K562 (cell line): ENCODE data around the gene LAMTOR4. TPM values are rescaled to one million over a fixed set of nuclear protein-coding genes. Genes with fewer than 3 reads are reported as not detected.

Experiments
- BRD4 ChIP-seq: fragments of 200-600 bp; sonication (generic); IDR thresholded peaks from 2 replicates; pipeline ENCODE4 v1.6.1; 2017; ENCODE audit warnings: inconsistent platforms
- ETV5 ChIP-seq: sonication (generic); formaldehyde crosslinking; IDR thresholded peaks from 2 replicates; pipeline ENCODE4 v1.4.0; 2020; ENCODE audit warnings: low read depth, mild to moderate bottlenecking, missing genetic modification reagents
- EZH2 ChIP-seq: IDR thresholded peaks from 2 replicates; pipeline ENCODE4 v1.6.1; 2012; ENCODE audit warnings: low read depth, mild to moderate bottlenecking, inconsistent platforms, low read length, borderline replicate concordance
- HCFC1 ChIP-seq: IDR thresholded peaks from 2 replicates; pipeline ENCODE4 v1.6.1; 2012; ENCODE audit warnings: low read depth, low read length, improper control_type of control experiment
- MCM5 ChIP-seq: fragments of 450-650 bp; IDR thresholded peaks from 2 replicates; pipeline ENCODE4 v1.6.1; 2016; ENCODE audit warnings: low read depth
- RFX1 ChIP-seq: fragments of 450-650 bp; IDR thresholded peaks from 2 replicates; pipeline ENCODE4 v1.6.1; 2016; ENCODE audit warnings: mild to moderate bottlenecking, moderate library complexity
- RHOXF2B ChIP-seq: fragments of 250-450 bp; sonication (Bioruptor Pico); conservative IDR thresholded peaks from 2 replicates; pipeline ENCODE4 v1.5.1; 2021
- SIRT6 ChIP-seq: IDR thresholded peaks from one replicate; pipeline ENCODE4 v1.6.1; 2012; ENCODE audit warnings: low read depth, mild to moderate bottlenecking, control low read depth, inconsistent platforms, low read length, moderate library complexity
- TARDBP ChIP-seq: fragments of 450-650 bp; IDR thresholded peaks from 2 replicates; pipeline ENCODE4 v1.6.1; 2016
- TSC22D4 ChIP-seq: fragments of 450-650 bp; IDR thresholded peaks from 2 replicates; pipeline ENCODE4 v1.6.1; 2016; ENCODE audit warnings: missing genetic modification characterization, missing biosample characterization, control low read depth
- ZKSCAN1 ChIP-seq: fragments of 150-350 bp; IDR thresholded peaks from 2 replicates; pipeline ENCODE4 v1.6.1; 2016; ENCODE audit warnings: low read depth, low read length
- ZNF143 ChIP-seq: sonication (generic); formaldehyde crosslinking; IDR thresholded peaks from 2 replicates; pipeline ENCODE4 v1.9.0; 2022; ENCODE audit warnings: mild to moderate bottlenecking, missing genetic modification reagents
- polyA plus RNA-seq, 8 experiments: library from polyadenylated mRNA; depleted of rRNA in 4 of 8; stranded (reverse) in 5 of 8; unstranded in 3 of 8; fragments of >200 nt; fragmentation: Nextera tagmentation in 2 of 8; fragmentation: Illumina TruSeq in 1 of 8; extraction: Ambion mirVana in 2 of 8; extraction: Trizol in 1 of 8; gene quantifications; 2 replicates each; pipeline versions ENCODE4 v1.2.1 to v1.2.3, GENCODE V29; 2011 to 2014; ENCODE audit warnings: inconsistent platforms in 1 of 8, missing spikeins in 1 of 8
- total RNA-seq, 7 experiments: library from RNA; depleted of rRNA in 6 of 7; stranded (reverse); fragments of >200 nt in 6 of 7; fragmentation: Illumina TruSeq in 2 of 7; extraction: Trizol in 2 of 7; gene quantifications; 2 replicates each; pipeline versions ENCODE4 v1.2.1 to v1.2.3, GENCODE V29; 2011 to 2021; ENCODE audit warnings: low replicate concordance in 1 of 7
- TF ChIP-seq, protein P1 (sequence below): fragments of 250-450 bp; sonication (Bioruptor Pico); IDR thresholded peaks from 2 replicates; pipeline ENCODE4 v1.8.0; 2022; ENCODE audit warnings: moderate library complexity, mild to moderate bottlenecking, inconsistent platforms
- TF ChIP-seq, protein P2 (sequence below): fragments of 450-650 bp; IDR thresholded peaks from 2 replicates; pipeline ENCODE4 v1.6.1; 2016; ENCODE audit warnings: antibody characterized with exemption
- TF ChIP-seq, protein P3 (sequence below), 2 experiments: fragments of 450-650 bp; IDR thresholded peaks; 2 replicates each; pipeline ENCODE4 v1.6.1; 2018; ENCODE audit warnings: mild to moderate bottlenecking in 2 of 2, low read depth in 1 of 2; ENCODE audit not compliant: partially characterized antibody in 2 of 2
- TF ChIP-seq, protein P4 (sequence below): sonication (generic); formaldehyde crosslinking; IDR thresholded peaks from 2 replicates; pipeline ENCODE4 v1.8.1; 2023; ENCODE audit warnings: missing genetic modification reagents, mild to moderate bottlenecking, borderline replicate concordance

LAMTOR4 gene
- total and polyA plus RNA-seq, 9 of the 15 experiments (the other 6 are each of a cell fraction or from before 2014, with no cell fraction given), result 79.6 to 314 (median 195) TPM

DNA sequence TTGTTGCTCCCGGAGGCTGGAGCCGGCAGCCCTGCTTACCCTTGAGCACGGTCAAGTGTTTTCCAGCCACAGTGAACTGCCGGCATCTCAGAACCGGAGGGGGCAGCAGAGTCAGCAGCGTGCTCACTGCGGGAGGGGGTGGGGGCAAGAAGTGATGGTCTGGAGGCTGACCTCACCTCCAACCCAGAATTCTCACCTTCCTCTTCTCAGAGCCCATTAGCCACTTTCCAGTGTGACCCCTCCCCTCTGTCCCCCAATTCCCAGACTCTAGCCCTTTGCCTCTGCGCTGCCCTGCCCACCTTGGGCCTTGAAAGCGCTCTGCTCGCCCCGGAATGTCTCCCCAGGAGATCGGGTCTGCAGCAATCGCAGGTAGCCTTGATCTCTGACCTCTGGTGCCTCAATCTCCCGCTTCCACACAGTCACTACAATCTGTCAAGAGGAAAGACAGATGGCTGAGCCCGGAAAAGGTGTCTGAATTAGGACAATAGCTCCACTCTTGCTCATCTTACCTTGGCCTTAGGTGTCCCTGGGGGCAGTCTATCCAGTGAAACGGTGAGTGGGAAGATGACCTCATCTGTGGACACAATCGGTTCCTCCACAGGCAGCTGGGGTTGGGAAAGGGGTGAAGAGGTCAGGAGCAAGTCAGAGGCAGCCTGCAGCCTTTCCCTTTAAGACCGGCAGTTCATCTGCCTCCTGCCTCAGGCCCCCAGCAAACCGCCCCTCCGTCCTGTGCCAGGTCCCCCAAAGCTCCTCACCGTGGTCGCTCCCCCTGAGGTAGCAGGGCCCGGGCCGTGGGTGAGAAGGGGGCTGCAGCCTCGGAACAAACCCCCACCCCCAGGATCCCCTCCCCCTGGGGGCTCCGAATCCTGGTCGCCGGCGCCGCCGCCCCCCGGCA lies 8.9 kb downstream of the LAMTOR4 start (continued):
- TF ChIP-seq TARDBP (0 out of 2 replicates have a peak, but pooled peaks have one; percentile 73), ZKSCAN1 (peak; percentile 60; the same call in 1 of the 2 replicates), ETV5 (CRISPR knock-in tag) (no peak), MCM5 (no peak), HCFC1 (peak; percentile 37; the same call in 1 of the 2 replicates), SIRT6 (no peak), ZNF143 (CRISPR knock-in tag) (0 out of 2 replicates have a peak, but pooled peaks have one; percentile 38), BRD4 (no peak), RFX1 (no peak), RHOXF2B (CRISPR knock-in tag) (no peak), TSC22D4 (tag) (no peak), EZH2 (no peak)
- TF ChIP-seq, protein P1, sequence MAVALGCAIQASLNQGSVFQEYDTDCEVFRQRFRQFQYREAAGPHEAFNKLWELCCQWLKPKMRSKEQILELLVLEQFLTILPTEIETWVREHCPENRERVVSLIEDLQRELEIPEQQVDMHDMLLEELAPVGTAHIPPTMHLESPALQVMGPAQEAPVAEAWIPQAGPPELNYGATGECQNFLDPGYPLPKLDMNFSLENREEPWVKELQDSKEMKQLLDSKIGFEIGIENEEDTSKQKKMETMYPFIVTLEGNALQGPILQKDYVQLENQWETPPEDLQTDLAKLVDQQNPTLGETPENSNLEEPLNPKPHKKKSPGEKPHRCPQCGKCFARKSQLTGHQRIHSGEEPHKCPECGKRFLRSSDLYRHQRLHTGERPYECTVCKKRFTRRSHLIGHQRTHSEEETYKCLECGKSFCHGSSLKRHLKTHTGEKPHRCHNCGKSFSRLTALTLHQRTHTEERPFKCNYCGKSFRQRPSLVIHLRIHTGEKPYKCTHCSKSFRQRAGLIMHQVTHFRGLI (CRISPR knock-in tag), result no peak
- TF ChIP-seq, protein P2, sequence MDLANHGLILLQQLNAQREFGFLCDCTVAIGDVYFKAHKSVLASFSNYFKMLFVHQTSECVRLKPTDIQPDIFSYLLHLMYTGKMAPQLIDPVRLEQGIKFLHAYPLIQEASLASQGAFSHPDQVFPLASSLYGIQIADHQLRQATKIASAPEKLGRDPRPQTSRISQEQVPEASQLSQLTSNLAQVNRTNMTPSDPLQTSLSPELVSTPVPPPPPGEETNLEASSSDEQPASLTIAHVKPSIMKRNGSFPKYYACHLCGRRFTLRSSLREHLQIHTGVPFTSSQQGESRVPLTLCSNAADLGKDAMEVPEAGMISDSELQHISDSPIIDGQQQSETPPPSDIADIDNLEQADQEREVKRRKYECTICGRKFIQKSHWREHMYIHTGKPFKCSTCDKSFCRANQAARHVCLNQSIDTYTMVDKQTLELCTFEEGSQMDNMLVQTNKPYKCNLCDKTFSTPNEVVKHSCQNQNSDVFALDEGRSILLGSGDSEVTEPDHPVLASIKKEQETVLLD, result peak; percentile 52; the same call in 1 of the 2 replicates
- TF ChIP-seq, protein P3, sequence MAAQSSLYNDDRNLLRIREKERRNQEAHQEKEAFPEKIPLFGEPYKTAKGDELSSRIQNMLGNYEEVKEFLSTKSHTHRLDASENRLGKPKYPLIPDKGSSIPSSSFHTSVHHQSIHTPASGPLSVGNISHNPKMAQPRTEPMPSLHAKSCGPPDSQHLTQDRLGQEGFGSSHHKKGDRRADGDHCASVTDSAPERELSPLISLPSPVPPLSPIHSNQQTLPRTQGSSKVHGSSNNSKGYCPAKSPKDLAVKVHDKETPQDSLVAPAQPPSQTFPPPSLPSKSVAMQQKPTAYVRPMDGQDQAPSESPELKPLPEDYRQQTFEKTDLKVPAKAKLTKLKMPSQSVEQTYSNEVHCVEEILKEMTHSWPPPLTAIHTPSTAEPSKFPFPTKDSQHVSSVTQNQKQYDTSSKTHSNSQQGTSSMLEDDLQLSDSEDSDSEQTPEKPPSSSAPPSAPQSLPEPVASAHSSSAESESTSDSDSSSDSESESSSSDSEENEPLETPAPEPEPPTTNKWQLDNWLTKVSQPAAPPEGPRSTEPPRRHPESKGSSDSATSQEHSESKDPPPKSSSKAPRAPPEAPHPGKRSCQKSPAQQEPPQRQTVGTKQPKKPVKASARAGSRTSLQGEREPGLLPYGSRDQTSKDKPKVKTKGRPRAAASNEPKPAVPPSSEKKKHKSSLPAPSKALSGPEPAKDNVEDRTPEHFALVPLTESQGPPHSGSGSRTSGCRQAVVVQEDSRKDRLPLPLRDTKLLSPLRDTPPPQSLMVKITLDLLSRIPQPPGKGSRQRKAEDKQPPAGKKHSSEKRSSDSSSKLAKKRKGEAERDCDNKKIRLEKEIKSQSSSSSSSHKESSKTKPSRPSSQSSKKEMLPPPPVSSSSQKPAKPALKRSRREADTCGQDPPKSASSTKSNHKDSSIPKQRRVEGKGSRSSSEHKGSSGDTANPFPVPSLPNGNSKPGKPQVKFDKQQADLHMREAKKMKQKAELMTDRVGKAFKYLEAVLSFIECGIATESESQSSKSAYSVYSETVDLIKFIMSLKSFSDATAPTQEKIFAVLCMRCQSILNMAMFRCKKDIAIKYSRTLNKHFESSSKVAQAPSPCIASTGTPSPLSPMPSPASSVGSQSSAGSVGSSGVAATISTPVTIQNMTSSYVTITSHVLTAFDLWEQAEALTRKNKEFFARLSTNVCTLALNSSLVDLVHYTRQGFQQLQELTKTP (IDR thresholded peaks at IDR 0.05; ENCODE audit: low read depth in 1 of 2, partially characterized antibody in 2 of 2), result peak in 1 of 2 experiments; percentile 48
- TF ChIP-seq, protein P4, sequence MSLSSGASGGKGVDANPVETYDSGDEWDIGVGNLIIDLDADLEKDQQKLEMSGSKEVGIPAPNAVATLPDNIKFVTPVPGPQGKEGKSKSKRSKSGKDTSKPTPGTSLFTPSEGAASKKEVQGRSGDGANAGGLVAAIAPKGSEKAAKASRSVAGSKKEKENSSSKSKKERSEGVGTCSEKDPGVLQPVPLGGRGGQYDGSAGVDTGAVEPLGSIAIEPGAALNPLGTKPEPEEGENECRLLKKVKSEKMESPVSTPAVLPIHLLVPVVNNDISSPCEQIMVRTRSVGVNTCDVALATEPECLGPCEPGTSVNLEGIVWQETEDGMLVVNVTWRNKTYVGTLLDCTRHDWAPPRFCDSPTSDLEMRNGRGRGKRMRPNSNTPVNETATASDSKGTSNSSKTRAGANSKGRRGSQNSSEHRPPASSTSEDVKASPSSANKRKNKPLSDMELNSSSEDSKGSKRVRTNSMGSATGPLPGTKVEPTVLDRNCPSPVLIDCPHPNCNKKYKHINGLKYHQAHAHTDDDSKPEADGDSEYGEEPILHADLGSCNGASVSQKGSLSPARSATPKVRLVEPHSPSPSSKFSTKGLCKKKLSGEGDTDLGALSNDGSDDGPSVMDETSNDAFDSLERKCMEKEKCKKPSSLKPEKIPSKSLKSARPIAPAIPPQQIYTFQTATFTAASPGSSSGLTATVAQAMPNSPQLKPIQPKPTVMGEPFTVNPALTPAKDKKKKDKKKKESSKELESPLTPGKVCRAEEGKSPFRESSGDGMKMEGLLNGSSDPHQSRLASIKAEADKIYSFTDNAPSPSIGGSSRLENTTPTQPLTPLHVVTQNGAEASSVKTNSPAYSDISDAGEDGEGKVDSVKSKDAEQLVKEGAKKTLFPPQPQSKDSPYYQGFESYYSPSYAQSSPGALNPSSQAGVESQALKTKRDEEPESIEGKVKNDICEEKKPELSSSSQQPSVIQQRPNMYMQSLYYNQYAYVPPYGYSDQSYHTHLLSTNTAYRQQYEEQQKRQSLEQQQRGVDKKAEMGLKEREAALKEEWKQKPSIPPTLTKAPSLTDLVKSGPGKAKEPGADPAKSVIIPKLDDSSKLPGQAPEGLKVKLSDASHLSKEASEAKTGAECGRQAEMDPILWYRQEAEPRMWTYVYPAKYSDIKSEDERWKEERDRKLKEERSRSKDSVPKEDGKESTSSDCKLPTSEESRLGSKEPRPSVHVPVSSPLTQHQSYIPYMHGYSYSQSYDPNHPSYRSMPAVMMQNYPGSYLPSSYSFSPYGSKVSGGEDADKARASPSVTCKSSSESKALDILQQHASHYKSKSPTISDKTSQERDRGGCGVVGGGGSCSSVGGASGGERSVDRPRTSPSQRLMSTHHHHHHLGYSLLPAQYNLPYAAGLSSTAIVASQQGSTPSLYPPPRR, result no peak
